Coronary artery (tissue), 2 donors: ENCODE measurements around the gene SOAT2.

Source experiments
- DNase-seq: peaks from one replicate; pipeline ENCODE4 v3.0.0-alpha.2; 2017; ENCODE audit warnings: low spot score
- H3K27ac ChIP-seq, 2 donors: fragments of 200-600 bp; sonication (generic); one replicate each; pipeline ENCODE4 v1.5.1; 2016 to 2019
- H3K4me3 ChIP-seq: fragments of 200-600 bp; sonication (generic); 2 replicates; pipeline ENCODE4 v1.5.1; 2016; ENCODE audit warnings: mild to moderate bottlenecking, moderate library complexity
- TF ChIP-seq, protein P1 (sequence below): fragments of 200-600 bp; sonication (generic); IDR thresholded peaks from one replicate; pipeline ENCODE4 v1.5.1; 2019; ENCODE audit warnings: antibody characterized with exemption

Gene SOAT2

GRCh38 chr12:53124352-53124723 lies 21.1 kb downstream of the SOAT2 start:
- DNase-seq, result no peak
- TF ChIP-seq, protein P1, sequence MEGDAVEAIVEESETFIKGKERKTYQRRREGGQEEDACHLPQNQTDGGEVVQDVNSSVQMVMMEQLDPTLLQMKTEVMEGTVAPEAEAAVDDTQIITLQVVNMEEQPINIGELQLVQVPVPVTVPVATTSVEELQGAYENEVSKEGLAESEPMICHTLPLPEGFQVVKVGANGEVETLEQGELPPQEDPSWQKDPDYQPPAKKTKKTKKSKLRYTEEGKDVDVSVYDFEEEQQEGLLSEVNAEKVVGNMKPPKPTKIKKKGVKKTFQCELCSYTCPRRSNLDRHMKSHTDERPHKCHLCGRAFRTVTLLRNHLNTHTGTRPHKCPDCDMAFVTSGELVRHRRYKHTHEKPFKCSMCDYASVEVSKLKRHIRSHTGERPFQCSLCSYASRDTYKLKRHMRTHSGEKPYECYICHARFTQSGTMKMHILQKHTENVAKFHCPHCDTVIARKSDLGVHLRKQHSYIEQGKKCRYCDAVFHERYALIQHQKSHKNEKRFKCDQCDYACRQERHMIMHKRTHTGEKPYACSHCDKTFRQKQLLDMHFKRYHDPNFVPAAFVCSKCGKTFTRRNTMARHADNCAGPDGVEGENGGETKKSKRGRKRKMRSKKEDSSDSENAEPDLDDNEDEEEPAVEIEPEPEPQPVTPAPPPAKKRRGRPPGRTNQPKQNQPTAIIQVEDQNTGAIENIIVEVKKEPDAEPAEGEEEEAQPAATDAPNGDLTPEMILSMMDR, result no peak
- H3K4me3 ChIP-seq, result no peak overlapping the region
- no peak overlapping the region for H3K27ac ChIP-seq

DNA sequence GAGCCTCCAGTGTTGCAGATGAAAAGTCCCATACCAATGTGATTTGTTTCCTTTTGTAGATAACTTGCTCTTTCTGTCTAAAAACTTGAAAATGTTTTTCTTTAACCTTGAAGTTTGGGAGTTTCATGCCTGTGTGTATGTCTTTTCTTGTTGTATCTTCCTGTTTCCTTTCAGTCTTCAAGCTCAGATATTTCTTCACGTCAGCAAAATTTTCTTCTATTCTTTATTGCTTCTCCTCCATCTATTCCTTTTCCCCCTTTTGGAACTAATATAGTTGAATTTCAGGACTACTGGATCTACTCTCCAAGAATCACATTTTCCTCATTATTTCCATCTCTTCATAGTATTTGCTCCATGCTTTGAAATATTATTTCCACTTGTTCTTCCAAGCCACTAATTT lies 23.9 kb downstream of the SOAT2 start:
- TF ChIP-seq, protein P1, result no peak
- Histone ChIP-seq H3K27ac (no peak overlapping the region), H3K4me3 (no peak overlapping the region)
- no peak for DNase-seq

DNA sequence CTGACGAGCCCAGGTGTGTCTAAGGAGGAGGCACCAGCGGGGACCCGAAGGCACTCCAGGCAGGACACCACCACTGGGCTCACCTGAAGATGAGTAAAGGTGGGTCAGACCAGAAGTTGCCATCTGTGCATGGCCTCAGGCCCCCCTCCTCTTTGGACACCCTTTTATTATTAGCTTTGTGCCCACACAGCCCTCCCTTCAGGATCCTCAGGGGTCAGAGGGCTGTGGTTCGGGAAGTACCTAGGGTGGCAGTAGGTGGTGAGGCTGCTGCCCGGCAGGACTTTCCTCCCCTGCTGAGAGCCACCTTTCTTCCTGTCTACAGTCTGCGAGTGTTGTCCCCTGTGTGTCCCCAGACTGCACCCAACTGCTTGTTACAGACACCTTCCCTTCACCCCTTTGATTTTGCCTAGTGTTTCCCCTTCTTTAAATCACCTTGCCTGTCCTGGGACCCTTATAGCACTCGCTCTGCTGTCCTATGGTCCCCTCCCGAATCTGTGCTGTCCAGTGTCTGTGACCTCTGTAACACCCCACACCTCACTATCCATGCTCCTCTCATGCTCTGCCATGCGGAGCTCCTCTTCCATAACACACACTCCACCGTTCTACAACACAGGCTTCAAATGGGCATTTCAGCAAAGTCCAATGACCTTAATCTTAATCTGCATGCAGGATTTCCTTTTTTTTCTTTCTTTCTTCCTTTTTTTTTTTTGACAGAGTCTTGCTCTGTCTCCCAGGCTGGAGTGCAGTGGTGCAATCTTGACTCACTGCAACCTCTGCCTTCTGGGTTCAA lies 25.7 kb downstream of the SOAT2 start:
- Histone ChIP-seq H3K4me3 (no peak overlapping the region), H3K27ac (no peak overlapping the region)
- TF ChIP-seq, protein P1, result no peak
- DNase-seq, result no peak

GRCh38 chr12:53131844-53132243 lies 28.6 kb downstream of the SOAT2 start:
- DNase-seq, result no peak
- no peak overlapping the region for H3K4me3 ChIP-seq

GRCh38 chr12:53133722-53134121 lies 30.4 kb downstream of the SOAT2 start:
- DNase-seq, result no peak
- H3K27ac ChIP-seq, result no peak overlapping the region
- TF ChIP-seq, protein P1, result no peak
- no peak overlapping the region for H3K4me3 ChIP-seq

More at GRCh38 chr12:53131844-53132243, 28.6 kb downstream of the SOAT2 start:
- no peak overlapping the region for H3K27ac ChIP-seq
- TF ChIP-seq, protein P1, result no peak

- TF ChIP-seq, protein P1, result no peak
- H3K4me3 ChIP-seq, result no peak overlapping the region
- no peak for DNase-seq
Observed at GRCh38 chr12:53143355-53143754, 40.1 kb downstream of the SOAT2 start.

More at GRCh38 chr12:53143355-53143754, 40.1 kb downstream of the SOAT2 start:
- no peak overlapping the region for H3K27ac ChIP-seq
